HG03066 (cell line): Measurements from ENCODE around the gene BLNK.
A peak's percentile ranks its signal among the peaks of the same experiment; 100 is the strongest.
"Not testable (repeated sequence)": the region's sequence is repeated elsewhere in the genome, so short reads cannot be mapped to it uniquely, and the experiment has no call there.

ENCODE experiments used
- ATAC-seq: cut with Tn5 transposase; IDR thresholded peaks from one replicate; pipeline ENCODE4 v1.9.1; 2021; ENCODE audit warnings: low read depth; ENCODE audit not compliant: unreplicated experiment

The BLNK gene

DNA sequence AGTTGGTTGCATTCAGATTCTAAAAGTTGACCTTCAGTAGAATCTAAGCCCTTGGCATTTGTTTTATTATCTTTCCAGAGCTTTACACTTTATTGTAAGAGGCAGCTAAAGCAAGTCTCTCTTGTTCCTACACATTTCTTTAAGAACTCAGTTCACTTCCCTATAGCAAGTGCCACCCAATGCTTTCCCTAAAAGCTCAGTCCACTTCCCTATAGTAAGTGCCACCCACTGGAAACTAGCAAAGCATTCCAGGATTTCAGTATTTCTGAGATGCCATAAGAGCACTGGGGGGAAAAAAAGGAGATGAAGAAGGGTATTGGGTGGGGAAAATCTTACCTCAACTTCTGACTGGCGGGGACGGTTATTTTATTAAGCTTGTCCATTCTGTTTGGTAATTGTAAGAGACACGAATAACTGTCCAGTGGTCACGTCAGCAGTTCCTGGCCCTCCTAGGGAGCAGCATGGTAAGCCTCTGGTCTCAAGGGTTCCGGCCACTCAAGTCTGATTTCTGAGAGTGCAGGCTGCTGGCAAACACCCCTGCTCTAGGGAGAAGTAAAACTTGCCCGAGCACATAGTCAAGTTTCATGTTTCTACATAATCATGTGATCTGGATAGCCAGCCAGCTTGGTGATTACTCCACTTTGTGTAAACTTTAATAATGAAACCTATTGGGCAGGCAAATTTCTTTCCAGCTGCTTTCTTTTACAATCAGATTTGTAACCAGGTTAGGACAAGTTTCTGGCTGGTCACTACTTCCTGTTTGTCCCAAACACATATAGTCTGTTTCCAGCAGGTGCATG, at the start of gene BLNK:
BLNK (minus strand) TSS at position 554 of the 800 bp plus-strand sequence; CDS start at position 383, 171 bp downstream.
- ATAC-seq, result peak; percentile 67

DNA sequence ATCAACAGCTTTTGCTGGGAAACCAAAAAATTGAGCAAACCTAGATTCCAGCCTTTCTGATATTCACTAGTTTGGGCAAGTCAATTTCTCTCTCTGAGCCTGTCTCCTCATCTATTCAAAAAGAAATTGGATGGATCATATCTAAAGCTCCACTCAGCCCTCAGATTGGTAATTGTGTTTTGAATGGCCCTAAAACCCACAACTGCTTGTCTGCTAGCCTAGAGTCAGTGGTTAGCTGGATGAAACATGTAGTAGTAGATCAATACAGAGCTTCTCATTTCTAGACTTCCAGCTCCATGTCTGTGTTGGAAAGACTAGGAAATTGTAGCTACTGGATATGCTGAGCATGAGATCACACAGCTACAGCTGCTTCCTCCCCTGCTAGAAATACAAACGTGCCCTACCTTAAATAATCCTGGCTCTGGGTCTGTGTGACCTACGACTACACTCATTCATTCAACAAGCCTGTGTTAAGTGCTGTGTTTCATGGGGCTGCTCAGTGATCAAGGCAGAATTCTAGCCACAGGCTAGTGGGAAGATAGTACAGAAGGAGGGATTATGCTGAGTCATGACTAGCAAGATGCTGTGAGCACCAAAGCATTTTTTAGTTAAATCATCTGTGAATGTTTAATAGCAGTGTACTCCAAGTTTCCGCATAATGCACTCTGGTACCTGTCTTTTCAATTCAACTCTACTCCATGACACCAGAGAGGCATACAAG, 48.5 kb upstream of the BLNK start:
- no peak for ATAC-seq

DNA sequence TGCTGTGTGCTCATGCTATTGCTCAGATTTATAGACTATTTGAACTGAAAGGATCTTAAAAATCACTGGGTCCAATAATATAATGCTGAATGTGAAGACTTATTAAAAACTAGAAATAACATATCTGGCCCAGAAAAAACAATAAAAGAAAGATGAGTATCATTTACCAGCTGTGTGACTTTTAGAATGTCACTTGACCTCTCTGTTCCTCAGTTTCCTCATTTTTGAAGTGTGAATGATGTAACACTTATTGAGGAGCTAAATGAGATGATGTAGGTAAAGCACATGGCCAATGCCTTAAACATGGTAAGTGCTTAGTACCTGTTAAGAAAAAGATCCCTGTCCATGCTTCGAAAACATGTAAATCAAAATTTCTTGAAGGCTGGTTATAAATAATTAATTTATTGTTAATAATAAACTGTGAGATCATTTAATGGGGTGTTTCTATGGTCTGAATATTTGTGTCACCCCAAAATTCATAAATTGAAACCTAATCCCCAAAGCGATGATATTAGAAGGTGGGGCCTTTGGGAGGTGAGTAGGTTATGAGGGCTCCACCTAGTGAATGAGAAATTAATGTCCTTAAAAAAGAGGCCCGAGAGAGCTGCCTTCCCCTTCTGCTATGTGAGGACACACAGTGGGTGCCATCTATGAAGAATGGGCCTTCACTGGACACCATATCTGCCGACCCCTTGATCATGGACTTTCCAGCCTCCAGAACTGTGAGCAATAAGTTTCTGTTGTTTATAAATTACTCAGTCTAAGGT, 45.9 kb upstream of the BLNK start:
- ATAC-seq, result no peak

DNA sequence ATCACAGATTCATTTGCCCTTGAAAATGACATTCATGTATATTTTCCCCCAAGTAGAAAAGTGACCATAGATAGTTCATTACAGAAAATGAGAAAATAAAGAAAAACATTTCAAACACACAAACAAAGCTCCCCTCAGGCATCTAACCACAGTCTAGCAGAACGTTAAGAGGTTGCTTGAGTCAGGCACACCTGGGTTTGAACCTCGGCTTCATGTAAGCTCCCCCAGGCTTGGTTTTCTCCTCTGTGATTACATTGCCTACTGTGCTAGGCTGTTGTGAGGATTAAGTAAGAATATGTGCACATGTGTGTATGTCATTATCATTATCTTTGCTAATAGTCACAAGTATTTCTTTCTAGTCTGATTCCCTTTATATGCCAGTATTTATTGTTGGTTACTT, 42.0 kb upstream of the BLNK start:
- no peak for ATAC-seq

DNA sequence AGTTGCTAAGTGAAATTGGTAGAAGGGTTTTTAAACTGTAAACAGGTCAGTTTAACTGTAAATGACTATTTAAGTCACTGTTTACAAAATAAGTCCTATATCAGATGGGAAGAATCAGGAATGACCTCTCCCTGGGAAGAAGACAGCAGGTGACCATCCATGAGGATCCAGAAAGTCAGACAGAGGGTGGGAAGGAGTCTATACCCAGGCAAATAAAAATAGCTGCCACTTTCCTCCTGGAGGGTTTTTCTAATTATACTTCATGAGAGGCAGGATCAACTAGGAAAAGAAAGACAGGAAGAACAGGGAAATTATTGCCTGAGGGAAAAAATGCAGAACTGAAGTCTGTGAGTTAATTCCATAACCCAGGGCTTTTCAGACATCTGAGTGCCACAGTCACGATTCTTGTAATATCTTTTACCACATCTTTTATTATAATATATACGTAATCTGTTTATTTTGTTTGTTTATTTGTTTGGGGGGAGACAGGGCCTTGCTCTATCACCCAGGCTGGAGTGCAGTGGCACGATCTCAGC, 39.9 kb upstream of the BLNK start:
- ATAC-seq, result no peak

DNA sequence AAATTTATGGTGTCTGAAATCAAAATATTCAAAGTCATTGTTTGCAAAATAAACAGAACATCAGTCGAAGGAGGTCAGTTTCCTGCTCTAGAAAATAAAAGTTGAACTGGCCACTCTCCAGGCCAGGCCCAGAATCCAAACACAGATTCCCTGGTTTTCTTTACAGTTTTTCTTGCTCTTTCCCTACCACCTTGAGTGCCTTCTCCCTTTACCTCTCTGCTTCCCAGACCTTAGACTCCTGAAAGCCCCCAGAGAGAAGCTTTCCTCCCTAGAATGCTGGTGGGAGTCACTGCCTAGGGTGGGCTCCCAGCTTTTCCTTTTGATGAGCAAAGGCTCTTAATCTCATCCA, 38.9 kb upstream of the BLNK start:
- ATAC-seq, result no peak

DNA sequence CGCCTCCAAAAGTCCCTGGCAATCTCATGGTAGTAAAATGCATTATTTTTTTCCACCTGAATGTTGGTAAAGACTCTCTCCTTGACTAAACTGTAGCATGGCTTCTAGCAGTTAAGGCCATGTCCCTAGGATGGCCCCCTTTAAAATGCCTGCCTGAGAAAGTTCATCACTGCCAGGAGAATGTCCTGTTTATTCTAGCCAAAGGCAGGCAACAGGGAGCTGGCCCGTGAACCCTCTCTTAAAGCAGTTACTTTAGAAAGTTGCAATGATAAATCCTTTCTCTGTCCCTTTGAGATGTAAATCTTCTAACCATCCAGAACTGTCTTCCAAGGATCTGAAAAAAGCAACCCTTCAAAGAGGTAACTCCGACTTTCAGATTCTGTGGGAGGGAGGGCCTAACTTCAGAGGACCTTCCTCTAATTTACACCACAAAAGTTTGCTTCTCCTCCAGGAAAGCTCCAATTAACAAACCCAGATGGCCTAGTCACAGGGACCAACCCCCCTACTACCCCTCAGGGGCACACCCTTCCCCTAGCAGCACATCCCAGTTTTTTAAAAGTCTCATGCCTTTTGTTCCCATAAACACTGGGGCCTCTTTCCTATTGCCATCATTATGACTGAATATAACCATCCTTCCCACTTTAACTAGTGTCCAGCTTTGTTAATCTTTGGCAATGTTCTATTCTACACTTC, 38.4 kb upstream of the BLNK start:
- no peak for ATAC-seq

DNA sequence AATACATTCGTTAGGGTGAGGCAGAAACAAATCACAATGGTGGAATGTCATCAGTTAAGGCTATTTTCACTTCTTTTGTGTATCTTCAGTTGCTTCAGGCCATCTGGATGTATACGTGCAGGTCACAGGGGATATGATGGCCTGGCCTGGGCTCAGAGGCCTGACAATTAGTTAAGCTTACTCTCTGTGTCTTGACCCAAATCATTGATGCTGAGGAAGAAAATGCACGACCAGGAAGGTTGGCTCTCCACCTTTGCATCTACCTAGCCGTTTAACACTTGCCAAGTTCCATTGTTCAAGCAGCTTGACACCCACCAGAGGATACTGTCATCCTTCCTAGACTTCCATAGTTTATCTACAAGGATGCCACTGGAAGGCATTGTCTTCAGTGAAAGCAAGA, 37.5 kb upstream of the BLNK start:
- ATAC-seq, result not testable (repeated sequence)

DNA sequence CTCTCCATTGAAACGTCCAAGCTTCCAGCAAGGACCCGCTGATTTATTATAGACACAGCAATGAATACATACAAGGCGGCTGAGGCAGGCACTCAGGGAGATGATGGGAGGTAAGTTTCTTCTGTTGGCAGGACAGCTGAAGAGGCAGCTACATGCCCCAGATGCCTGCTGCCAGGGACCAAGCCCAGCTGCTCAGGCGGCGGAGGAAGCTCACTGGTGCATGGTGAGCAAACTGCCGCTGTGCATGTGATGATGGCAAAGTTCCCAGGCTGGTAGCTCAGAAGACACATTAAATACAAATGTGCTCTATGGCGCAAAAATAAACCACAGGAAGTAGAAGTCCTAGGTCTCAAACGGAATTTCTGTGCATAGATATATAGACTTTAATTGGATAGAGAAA, 35.1 kb upstream of the BLNK start:
- ATAC-seq, result no peak

DNA sequence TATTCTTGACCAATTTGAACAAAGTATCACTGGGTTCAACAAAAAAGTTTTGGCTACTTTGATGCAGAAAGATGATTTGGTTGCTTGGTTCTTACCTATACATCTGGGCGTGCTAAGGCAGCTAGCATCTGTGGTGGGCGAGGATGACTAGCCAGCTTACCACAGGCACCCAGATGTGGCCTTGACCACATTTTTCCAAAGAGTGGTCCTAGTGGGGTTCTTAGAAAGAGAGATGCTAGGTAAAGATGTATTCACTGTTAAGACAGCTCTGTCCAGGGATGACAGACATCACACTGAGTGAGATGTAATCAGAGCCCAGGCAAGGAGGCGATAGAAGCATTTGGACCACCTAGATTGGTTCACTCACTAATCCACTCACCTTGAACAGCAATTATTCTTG, 33.6 kb upstream of the BLNK start:
- no peak for ATAC-seq

DNA sequence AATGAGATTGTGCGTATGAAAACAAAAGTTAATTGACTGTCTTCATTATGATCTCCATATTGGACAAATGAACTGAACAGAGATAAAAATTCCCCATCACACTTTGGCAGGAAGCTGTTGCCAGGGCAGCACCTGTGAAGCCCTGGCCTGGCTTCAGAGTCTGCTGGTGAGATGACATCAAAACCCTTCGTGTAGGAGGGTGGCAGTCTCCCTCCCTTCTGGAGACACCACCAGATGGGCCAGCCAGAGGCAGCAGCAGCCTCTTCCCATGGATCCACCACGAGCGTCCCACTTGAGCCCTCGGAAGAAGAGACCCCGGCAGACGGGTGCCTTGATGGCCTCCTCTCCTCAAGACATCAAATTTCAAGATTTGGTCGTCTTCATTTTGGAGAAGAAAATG, 32.9 kb upstream of the BLNK start, which contains the start of gene DNTT:
DNTT (plus strand) TSS at position 205 of the 400 bp plus-strand sequence; CDS start at position 269, 64 bp downstream.
- no peak for ATAC-seq

DNA sequence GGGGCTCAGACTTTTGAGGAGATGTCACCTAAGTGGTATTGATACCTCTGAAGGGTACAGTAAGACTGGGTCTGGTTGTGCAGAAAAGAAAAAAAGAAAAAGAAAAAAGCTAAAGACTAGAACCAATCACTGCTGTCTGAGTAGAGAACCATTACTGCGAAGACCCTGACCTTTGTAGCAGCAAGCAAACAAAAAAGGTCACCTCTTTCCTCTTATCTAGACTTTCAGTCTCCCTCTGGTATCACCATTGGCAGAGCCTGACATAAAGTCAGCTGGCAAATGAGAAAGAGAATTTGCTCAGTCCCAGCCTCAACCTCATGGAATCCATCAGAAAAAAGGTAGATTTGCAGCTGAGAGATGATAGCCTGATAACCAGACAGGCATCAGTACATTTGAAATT, 30.2 kb upstream of the BLNK start:
- no peak for ATAC-seq

DNA sequence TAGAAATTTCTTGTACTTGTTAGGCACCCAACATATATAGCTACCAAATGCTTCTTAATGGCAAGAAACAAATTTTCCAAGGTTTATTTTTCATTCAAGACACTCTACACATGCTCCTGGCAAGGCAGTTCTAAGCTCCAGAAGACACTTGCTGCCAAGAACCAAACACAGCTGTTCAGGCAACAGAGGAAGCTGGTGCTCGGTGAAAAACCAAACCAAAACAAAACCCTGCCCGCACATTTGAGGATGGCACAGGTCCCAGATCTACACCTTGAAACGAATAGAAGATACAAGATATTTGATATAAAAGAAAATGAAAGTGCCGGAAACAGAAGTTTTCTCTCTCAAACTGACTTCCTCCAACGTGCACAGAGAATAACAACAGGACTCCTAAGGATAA, 28.0 kb upstream of the BLNK start:
- no peak for ATAC-seq

DNA sequence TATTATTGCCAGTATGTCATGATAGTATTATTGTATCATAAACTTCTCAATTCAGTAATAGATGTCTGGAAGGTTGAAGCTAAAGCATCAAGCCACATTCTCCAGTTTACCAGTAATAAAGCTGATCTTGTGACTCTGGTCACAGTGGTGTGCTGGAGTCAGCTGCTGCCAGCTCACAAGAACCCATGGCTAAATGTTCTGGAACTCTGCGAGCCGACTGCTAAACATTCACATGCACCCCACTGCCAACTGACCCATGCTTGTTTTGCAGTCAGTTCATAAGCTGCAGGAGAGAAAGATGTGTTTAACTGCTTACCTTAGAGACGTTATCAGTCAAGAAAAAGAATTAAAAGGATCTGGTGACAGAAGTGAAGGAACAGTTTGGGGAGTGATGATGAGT, 27.0 kb upstream of the BLNK start:
- no peak for ATAC-seq

DNA sequence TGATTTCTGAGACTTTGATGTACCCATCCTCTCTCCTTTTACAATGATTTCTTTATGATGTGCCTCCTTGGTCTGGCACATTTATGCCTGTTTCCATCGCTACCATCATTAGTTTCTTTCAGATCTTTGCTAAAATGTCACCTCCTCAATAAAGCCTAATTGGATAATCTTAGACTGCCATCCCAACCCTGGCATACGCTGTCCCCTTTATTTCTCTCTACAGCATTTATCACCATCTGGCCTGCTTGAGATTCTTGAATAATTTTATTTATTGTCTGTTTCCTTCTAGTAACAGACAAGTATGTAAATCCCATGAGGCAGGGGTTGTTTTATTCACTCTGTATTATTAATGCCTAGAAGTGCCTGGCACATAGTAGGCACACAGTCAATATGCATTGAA, 26.1 kb upstream of the BLNK start:
- no peak for ATAC-seq

DNA sequence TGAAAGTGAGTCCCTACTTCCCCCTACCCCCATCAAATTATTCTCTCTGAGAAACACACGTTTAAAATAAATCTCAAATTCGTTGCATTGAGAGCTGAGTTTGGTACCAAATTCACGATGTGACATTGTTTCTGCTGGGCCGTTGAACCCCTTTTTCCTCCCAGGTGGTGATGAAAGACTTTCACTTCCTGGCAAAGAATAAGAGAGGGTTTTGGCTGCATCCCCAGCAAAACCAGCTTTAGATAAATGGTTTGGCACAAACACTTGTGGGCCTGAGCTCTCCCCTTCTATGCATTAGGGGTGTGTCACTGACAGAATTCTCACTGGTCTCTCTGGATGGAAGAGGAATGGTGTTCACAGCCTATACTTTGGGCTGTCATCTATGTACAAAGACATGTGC, 24.1 kb upstream of the BLNK start:
- ATAC-seq, result no peak

DNA sequence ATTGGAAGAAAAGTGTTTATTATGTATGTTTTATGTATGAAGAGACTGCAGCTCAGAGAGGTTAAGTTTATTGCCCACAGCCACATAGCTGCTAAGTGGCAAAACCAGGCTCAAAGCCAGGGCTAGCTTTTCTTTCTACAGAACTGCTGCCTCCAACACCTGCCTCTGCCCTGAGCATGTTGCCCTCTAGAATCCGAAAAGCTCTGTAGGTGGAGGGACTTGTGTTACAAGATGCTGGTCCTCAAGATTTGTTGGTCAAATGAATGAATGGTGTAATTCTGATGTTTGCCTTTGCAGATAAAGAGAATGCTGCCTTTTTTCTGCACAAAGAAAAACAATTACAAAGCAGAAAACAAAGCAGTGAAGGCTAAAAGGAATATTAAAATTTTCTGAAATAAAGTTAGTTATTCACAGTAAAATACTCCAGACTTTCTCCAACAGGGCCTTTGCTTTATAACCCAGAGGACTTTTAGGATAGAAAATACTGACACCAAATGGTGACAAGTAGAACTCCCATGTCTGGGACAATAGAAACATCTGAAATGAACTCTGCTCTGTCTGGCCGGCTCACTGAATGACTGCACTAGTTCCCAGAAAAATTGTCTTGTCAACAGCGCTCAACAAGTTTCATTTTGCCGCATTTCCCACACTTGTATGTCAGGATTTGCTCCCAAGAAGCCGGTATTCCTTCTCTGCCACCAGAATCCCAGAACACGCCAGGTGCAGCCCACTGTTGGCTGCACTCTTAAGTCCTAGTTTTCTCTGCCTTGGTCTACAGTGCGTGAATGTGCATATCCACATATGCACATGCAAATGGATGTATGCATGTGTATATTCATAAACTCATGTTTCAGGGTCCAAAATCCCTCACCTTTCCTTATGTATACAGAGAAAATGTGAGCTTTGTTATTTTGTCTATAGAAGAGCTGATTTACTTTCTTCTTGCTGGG, 21.9 kb upstream of the BLNK start:
- ATAC-seq, result peak; percentile 57

DNA sequence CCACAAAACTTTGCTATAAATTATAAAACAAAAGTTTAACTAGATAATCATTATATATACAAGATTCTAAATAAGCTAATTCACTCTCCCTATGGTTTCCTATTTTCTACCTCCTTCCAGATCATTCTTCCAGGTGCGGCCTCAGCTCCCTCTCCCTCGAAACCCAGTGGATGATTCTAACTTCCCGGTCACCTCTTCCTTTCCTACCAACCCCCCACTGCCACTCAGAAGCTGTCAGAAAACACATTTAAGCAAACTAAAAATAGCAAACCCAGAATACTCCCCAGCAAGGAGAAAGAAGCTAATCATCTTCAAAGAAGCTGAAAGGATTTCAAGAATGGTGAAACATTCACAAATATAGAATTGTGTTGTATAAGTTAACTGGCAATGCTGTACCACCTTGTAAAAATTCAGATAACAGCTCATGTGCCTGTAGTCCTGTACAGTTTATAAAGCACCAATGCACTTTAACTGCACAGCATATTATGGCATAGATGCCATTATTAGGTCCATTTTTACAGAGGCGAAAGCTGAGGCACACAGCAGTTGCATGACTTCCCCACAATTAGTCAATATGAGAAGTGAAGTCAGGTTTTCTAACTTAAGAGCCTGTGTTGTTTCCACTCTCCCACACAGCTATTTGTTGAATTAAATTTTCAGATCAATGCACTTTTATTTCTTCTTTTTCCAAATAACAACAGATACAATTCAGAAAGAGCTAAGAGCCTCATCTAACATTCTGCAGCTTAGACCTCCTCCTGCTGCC, 19.2 kb upstream of the BLNK start:
- ATAC-seq, result no peak
